ENCODE measurements around the gene PPP1R1B. TPM values are rescaled to one million over a fixed set of nuclear protein-coding genes. Genes with fewer than 3 reads are reported as not detected.
A peak's percentile ranks its signal among the peaks of the same experiment; 100 is the strongest.

Gene PPP1R1B
- total RNA-seq, 1 experiment from 2014 or later = 8.3 TPM

GRCh38 chr17:39622380-39623006, 4.3 kb upstream of the PPP1R1B start:
- H3K4me1 Mint-ChIP-seq (ENCODE audit: low read depth, unreplicated experiment) = peaks cover 50% of the 10 kb centered on the region
- peak; percentile 71 for DNase-seq
- peak overlapping the region; percentile 3 for H3K27ac Mint-ChIP-seq (ENCODE audit: unreplicated experiment)
- no peaks in the 10 kb centered on the region for H3K9me3 Mint-ChIP-seq (ENCODE audit: low read depth, unreplicated experiment)
- no peak for TF ChIP-seq CTCF (IDR thresholded peaks at IDR 0.05; ENCODE audit: unreplicated experiment)
- H3K36me3 Mint-ChIP-seq (ENCODE audit: insufficient read depth, unreplicated experiment) = peaks cover 53% of the 10 kb centered on the region
- H3K4me3 Mint-ChIP-seq (ENCODE audit: low read depth, unreplicated experiment) = peak overlapping the region; percentile 18
- CTCF ChIA-PET = interaction anchor here (0.6 to 161.2 kb wide), 72 partner anchors 2 to 1196 kb away, joined by 3 to 42089 read pairs (median 9); partner anchors contain the start of genes CASC3, CDK12, CSF3 and ERBB2
- H3K27me3 Mint-ChIP-seq (ENCODE audit: unreplicated experiment) = peaks cover 83% of the 10 kb centered on the region
- no TSS peak for BruUV-seq (replicated peaks)
- intact Hi-C loops (cut with micrococcal nuclease; ENCODE audit: unreplicated experiment) = loop anchor here (1.0 to 5.0 kb wide), 26 partner anchors 12 to 1228 kb away; partner anchors contain the start of genes ERBB2, IKZF3, MIEN1 and PGAP3

GRCh38 chr17:39623356-39623950, 3.3 kb upstream of the PPP1R1B start:
- Mint-ChIP-seq H3K36me3 (ENCODE audit: insufficient read depth, unreplicated experiment) (peaks cover 43% of the 10 kb centered on the region), H3K27ac (ENCODE audit: unreplicated experiment) (peak overlapping the region; percentile 2), H3K4me1 (ENCODE audit: low read depth, unreplicated experiment) (peaks cover 46% of the 10 kb centered on the region), H3K4me3 (ENCODE audit: low read depth, unreplicated experiment) (peak overlapping the region; percentile 8), H3K9me3 (ENCODE audit: low read depth, unreplicated experiment) (no peaks in the 10 kb centered on the region), H3K27me3 (ENCODE audit: unreplicated experiment) (peaks cover 83% of the 10 kb centered on the region)
- intact Hi-C loops (cut with micrococcal nuclease; ENCODE audit: unreplicated experiment) = loop anchor here (1.0 to 5.0 kb wide), 10 partner anchors 77 to 1227 kb away; partner anchors contain the start of genes ERBB2 and TOP2A
- DNase-seq = no peak
- no peak for TF ChIP-seq CTCF (IDR thresholded peaks at IDR 0.05; ENCODE audit: unreplicated experiment)
- CTCF ChIA-PET = interaction anchor here (0.5 to 161.2 kb wide), 95 partner anchors 3 to 1252 kb away, joined by 3 to 42089 read pairs (median 5); partner anchors contain the start of genes CASC3, CDK12, CSF3 and ERBB2
- no TSS peak for BruUV-seq (replicated peaks)

- H3K4me3 Mint-ChIP-seq (ENCODE audit: low read depth, unreplicated experiment) = no peak overlapping the region
- no TSS peak for BruUV-seq (replicated peaks)
- no peak for TF ChIP-seq CTCF (IDR thresholded peaks at IDR 0.05; ENCODE audit: unreplicated experiment)
- intact Hi-C loops (cut with micrococcal nuclease; ENCODE audit: unreplicated experiment) = loop anchor here (5.0 kb wide), 1 partner anchor 793 kb away; the partner anchor contains the start of gene TOP2A
- peaks cover 38% of the 10 kb centered on the region for H3K4me1 Mint-ChIP-seq (ENCODE audit: low read depth, unreplicated experiment)
- peaks cover 34% of the 10 kb centered on the region for H3K36me3 Mint-ChIP-seq (ENCODE audit: insufficient read depth, unreplicated experiment)
- no peak for DNase-seq
- H3K27ac Mint-ChIP-seq (ENCODE audit: unreplicated experiment) = no peak overlapping the region
- H3K27me3 Mint-ChIP-seq (ENCODE audit: unreplicated experiment) = peaks cover 83% of the 10 kb centered on the region
- CTCF ChIA-PET = interaction anchor here (0.6 to 161.2 kb wide), 26 partner anchors 4 to 1085 kb away, joined by 3 to 42089 read pairs (median 10); partner anchors contain the start of genes ERBB2, GRB7, GSDMA and GSDMB
- H3K9me3 Mint-ChIP-seq (ENCODE audit: low read depth, unreplicated experiment) = no peaks in the 10 kb centered on the region
Measured at GRCh38 chr17:39624313-39624712, 2.4 kb upstream of the PPP1R1B start.

GRCh38 chr17:39625198-39625785, 1.5 kb upstream of the PPP1R1B start:
- no peak for TF ChIP-seq CTCF (IDR thresholded peaks at IDR 0.05; ENCODE audit: unreplicated experiment)
- Mint-ChIP-seq H3K4me3 (ENCODE audit: low read depth, unreplicated experiment) (no peak overlapping the region), H3K4me1 (ENCODE audit: low read depth, unreplicated experiment) (peaks cover 34% of the 10 kb centered on the region), H3K27me3 (ENCODE audit: unreplicated experiment) (peaks cover 81% of the 10 kb centered on the region), H3K27ac (ENCODE audit: unreplicated experiment) (no peak overlapping the region), H3K36me3 (ENCODE audit: insufficient read depth, unreplicated experiment) (peaks cover 31% of the 10 kb centered on the region), H3K9me3 (ENCODE audit: low read depth, unreplicated experiment) (no peaks in the 10 kb centered on the region)
- CTCF ChIA-PET = interaction anchor here (0.5 to 161.2 kb wide), 29 partner anchors 5 to 991 kb away, joined by 3 to 42089 read pairs (median 9); partner anchors contain the start of genes ERBB2, GRB7, GSDMA and GSDMB
- no TSS peak for BruUV-seq (replicated peaks)
- DNase-seq = peak; percentile 79
- intact Hi-C loops (cut with micrococcal nuclease; ENCODE audit: unreplicated experiment) = no loop called here
